HG03342 (cell line): ENCODE results near the gene FAM124A.

ENCODE experiments used
- ATAC-seq: cut with Tn5 transposase; IDR thresholded peaks from one replicate; pipeline ENCODE4 v1.9.1; 2021; ENCODE audit warnings: mild to moderate bottlenecking, moderate library complexity; ENCODE audit not compliant: unreplicated experiment

Gene FAM124A

GRCh38 chr13:51222037-51222685, at the start of gene FAM124A:
TSS of gene FAM124A (plus strand) at chr13:51222398. CDS start at chr13:51222502, 104 bp downstream.
- ATAC-seq, result no peak

DNA sequence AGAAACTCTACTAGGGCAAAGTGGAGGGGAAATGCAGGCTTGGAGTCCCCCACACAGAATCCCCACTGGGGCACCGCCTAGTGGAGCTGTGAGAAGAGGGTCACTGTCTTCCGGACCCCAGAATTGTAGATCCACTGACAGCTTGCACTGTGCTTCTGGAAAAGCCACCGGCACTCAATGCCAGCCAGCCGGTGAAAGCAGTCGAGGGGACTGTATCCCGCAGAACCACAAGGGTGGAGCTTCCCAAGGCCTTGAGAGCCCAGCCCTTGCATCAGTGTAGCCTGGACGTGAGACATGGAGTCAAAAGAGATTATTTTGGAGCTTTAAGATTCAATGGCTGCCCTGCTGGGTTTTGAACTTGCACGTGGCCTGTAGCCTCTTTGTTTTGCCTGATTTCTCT, 47.2 kb upstream of the FAM124A start:
- ATAC-seq, result no peak

DNA sequence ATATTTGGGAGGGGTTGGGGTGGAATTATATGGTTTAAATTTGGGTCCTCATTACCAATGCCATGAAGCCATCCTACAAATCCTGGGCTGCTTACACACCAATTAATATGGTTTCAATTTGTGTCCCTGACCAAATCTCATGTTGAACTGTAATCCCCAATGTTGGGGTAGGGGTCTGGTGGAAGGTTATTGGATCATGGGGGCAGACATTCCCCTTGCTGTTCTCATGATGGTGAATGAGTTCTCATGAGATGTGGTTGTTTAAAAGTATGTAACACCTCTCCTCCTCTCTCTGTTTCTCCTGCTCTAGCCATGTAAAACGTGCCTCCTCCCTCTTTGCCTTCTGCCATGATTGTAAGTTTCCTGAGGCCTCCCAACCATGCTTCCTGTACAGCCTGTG, 46.6 kb upstream of the FAM124A start:
- no peak for ATAC-seq

DNA sequence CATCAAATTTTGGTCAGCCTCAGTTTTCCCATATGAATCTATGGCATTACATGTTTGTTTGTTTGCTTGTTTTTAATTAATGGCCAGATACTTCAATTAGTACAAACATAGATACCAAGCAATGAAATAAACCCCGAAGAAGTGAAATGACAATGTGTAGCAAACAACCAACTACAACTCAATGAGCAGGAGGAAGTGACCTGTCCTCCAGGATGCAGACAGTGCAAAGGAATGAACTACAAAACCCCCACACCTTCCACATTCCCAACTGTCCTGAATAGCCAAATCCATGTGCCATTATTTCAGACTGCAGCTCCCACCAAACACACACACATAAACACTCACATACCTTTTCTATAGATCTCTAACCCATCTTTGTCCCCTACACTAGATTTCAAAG, 45.0 kb upstream of the FAM124A start:
- no peak for ATAC-seq

- no peak for ATAC-seq
Observed at GRCh38 chr13:51178456-51179074, 43.6 kb upstream of the FAM124A start.

DNA sequence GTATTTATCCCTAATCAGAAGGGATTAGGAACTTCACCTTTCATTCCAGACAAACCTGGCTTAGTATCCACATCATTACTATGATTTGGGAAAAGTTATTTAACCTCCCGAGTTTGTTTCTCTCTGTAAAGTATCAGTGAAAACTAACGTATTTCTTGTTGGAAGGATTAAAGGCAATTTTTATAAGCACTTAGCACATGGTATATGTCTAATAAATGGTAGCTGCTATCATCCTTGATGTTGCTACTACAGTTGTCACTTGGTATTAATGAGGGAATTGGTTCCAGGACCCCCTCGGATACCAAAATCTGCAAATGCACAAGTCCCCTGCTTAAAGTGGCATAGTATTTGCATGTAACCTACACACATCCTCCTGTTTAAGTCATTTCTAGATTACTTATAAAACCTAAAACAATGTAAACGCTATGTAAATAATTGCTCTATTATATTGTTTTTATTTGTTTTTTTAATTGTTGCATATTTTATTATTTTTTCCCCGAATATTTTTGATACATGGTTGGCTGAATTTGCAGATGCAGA, 42.7 kb upstream of the FAM124A start:
- no peak for ATAC-seq

- ATAC-seq, result no peak
Observed at GRCh38 chr13:51180853-51181511, 41.2 kb upstream of the FAM124A start.

- ATAC-seq, result no peak
Observed at GRCh38 chr13:51181786-51182383, 40.3 kb upstream of the FAM124A start.

- no peak for ATAC-seq
Observed at GRCh38 chr13:51191743-51192142, 30.5 kb upstream of the FAM124A start.

DNA sequence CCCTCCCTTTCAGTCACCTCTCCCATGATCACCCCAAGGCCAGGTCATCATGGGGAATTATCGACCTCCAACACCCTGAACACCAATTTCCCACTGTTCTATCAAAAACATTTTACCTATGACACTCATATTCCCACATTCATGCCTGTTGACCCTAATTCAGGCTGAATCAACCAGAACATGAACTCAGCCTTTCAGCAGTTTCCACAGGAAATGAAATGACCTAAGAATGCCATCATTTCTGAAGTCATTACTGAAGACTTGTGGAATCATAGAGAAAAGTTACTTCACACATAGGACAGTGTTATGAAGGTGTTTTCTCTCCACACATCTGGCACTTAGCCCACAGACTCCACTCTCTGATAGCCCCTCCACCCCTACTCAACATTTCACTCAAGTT, 29.9 kb upstream of the FAM124A start:
- ATAC-seq, result no peak

DNA sequence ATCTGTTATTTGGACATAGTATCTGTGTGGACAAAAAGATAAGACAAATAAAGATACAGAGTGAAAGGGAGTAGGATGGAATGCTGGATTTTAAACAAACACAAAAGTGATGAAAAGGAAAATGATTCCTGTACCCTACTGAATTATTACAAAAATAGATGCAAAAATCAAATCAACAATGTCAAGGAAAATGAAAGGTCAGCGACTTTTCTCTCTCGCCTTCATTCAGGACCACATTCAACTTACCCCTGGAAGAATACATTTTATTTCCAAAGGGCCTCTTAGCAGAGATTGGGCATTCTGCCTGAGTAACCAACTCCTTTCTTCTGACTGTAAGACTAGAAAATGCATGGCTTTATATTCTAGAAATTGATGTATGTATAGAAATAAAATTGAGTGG, 28.8 kb upstream of the FAM124A start:
- no peak for ATAC-seq

DNA sequence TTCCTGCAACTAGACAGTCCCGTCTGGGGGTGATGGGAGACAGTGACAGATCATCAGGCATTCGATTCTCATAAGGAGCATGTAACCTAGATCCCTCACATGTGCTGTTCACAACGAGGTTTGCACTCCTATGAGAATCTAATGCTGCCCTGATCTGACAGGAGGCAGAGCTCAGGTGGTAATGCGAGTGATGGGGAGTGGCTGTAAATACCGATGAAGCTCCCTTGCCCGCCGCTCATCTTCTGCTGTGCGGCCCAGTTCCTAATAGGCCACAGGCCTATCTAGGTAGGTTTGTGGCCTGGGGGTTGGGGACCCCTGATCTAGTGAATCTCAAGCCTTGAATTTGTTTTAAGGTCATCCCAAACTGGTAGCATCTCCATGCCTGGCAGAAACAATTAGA, 27.3 kb upstream of the FAM124A start:
- no peak for ATAC-seq

DNA sequence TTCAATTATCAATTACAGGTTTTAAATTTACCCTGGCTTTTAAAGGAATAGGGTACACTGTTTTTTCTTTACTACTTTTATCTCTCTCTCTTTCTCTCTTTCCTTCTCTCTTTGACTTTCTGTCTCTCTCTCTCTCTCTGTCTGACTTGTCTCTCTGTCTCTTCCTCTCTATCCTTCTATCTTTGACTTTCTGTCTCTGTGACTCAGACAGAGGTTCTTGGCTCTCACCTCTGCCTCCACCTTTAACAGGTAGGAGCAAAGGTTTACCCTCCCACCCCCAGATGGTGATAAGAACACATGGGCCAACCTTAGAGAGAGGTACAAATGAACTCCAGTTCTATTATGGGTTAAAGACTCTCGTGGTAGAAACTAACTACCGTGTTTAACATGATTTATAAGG, 20.3 kb upstream of the FAM124A start:
- ATAC-seq, result no peak

GRCh38 chr13:51202477-51203046, 19.6 kb upstream of the FAM124A start:
- no peak for ATAC-seq

DNA sequence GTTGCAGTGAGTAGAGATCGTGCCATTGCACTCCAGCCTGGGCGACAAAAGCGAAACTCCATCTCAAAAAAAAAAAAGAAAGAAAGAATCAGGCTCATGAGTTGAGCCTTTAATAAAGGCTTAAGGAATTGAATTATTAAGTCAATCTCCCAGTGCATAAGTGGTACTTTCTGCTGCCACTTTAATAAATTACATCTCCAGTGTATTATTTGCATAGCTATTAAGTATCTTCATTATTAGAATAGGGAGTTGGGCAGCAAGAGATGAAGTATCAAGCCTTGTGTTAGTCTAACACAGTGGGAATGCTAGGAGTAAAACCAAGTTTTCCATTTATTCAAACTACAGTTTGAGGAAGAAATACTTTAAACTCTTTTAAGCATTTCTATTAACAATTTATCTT, 15.6 kb upstream of the FAM124A start:
- no peak for ATAC-seq

DNA sequence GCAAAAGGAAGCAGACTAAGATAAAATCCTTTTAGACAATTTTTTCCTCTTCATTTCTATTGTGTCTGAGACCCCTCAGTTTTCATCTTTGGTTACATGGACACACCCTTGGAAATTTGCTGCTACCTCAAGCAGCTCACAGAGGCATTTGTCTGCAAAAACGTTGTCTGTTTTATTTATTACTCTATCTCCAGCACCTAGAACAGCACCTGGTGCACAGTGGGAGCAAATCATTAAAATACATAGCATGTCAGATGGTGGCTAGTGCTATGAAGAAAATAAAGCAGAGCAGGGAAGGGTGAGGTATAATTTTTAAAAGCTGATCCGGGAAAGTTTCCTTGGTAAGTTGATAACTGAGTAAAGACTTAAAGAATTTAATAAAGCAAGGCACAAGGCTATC, 14.3 kb upstream of the FAM124A start:
- no peak for ATAC-seq

- ATAC-seq, result no peak
Observed at GRCh38 chr13:51208716-51209115, 13.5 kb upstream of the FAM124A start.

DNA sequence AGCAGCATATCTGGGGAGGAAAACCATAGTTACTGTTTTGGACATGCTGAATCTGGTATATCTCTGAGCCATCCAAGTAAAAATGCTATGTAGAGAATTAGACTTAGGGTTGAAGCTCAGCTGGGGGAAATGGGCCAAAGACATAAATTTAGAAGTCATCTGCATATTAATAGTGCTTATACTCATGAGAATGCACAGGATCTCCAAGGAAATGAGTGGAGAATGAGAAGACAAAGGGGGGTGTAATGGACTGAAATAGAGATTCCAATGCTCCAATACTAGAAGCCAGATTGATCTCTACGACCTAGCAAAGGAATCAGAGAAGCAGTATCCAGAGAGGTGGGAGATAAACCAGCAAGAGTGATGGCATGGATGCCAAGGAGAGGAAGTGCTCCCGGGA, 10.3 kb upstream of the FAM124A start:
- ATAC-seq, result no peak

GRCh38 chr13:51212758-51213157, 9.4 kb upstream of the FAM124A start:
- no peak for ATAC-seq

DNA sequence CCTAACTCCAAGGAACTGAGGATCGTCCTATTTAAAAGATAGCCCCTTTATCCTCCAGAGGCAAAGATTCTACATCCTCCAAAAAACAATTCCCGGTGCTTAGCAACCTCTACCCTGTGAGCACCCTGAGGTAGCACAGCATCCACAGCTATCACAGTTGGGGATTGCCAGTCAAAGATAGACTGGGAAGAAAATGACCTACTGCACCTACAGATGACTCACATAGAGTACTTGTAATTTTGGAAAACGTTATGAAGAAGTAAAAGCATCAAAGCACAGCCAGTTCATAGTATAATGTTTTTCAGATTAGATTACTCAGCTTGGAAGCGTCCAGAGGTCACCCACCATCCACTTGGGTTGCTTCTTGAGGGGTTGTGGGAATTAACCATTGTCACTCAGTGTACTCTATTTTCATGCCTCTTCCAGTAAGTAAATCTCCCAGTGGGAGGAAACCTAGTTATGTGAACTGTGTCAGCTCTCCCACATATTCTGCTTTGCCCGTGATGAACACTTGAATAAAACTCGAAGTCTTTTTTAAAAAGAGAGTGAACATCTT, 8.9 kb upstream of the FAM124A start:
- ATAC-seq, result no peak

DNA sequence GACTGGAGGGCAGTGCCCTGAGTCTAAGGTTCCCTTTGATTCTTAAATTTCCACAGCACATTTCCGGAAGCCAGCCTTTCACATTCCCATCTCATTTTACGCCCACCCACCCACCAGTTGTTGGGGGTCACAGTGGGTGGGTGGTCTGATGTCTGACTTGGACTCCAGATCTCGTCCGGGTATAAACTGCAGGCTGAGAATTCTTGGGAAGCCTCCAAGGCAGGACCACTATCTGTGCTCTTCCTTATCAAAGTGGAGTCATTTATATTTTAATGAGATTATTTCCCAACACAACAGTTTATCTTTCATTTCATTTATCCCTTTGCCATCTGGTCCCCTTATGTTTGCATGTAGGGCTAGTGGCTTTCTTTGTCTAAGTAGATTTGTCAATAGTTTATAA, 3.6 kb upstream of the FAM124A start:
- no peak for ATAC-seq
